Spleen (tissue), 11 donors: ENCODE results near the gene TUBGCP6. TPM values are rescaled to one million over a fixed set of nuclear protein-coding genes. Genes with fewer than 3 reads are reported as not detected.
A peak's percentile ranks its signal among the peaks of the same experiment; 100 is the strongest.

ENCODE experiments used
- DNase-seq: peaks from one replicate; pipeline ENCODE4 v3.0.0-alpha.2; 2020
- H3K27ac ChIP-seq, 8 donors: fragments of 200-600 bp; sonication (generic) in 7 of 8; 1 replicate in 4 of 8; 2 replicates in 4 of 8; pipeline versions ENCODE4 v1.5.0 to v1.8.0; 2016 to 2021; ENCODE audit warnings: inconsistent platforms in 4 of 8, mild to moderate bottlenecking in 4 of 8, moderate library complexity in 1 of 8
- H3K27me3 ChIP-seq, 7 donors: fragments of 200-600 bp; sonication (generic) in 6 of 7; replicated peaks in 1 of 7; 1 replicate in 4 of 7; 2 replicates in 3 of 7; pipeline versions ENCODE4 v1.5.0 to v1.8.0; 2016 to 2021; ENCODE audit warnings: inconsistent platforms in 3 of 7, mild to moderate bottlenecking in 1 of 7
- H3K36me3 ChIP-seq, 6 donors: fragments of 200-600 bp; sonication (generic) in 5 of 6; 1 replicate in 4 of 6; 2 replicates in 2 of 6; pipeline versions ENCODE4 v1.5.0 to v1.8.0; 2016 to 2021; ENCODE audit warnings: inconsistent platforms in 2 of 6
- H3K4me1 ChIP-seq, 6 donors: fragments of 200-600 bp; sonication (generic) in 5 of 6; 1 replicate in 3 of 6; 2 replicates in 3 of 6; pipeline versions ENCODE4 v1.5.0 to v1.8.0; 2016 to 2021; ENCODE audit warnings: inconsistent platforms in 3 of 6
- H3K4me3 ChIP-seq, 8 donors: fragments of 200-600 bp; sonication (generic) in 7 of 8; 1 replicate in 4 of 8; 2 replicates in 4 of 8; pipeline versions ENCODE4 v1.5.0 to v1.8.0; 2016 to 2021; ENCODE audit warnings: inconsistent platforms in 4 of 8, mild to moderate bottlenecking in 4 of 8, moderate library complexity in 2 of 8
- H3K9me3 ChIP-seq, 8 donors: fragments of 200-600 bp; sonication (generic) in 7 of 8; 1 replicate in 4 of 8; 2 replicates in 4 of 8; pipeline versions ENCODE4 v1.5.0 to v1.8.0; 2016 to 2021; ENCODE audit warnings: inconsistent platforms in 4 of 8
- POLR2A ChIP-seq, 3 donors: fragments of 450-650 bp; IDR thresholded peaks; one replicate each; pipeline ENCODE4 v1.5.1; 2017; ENCODE audit warnings: antibody characterized with exemption in 3 of 3, mild to moderate bottlenecking in 1 of 3
- POLR2AphosphoS5 ChIP-seq, 3 donors: sonication (generic); formaldehyde crosslinking; IDR thresholded peaks; one replicate each; pipeline ENCODE4 v1.5.1; 2017; ENCODE audit warnings: antibody characterized with exemption in 3 of 3
- WGBS, 5 donors: extraction: QIAGEN DNeasy Blood & Tissue Kit in 3 of 5; methylation state at CpG; one replicate each; pipeline versions ENCODE4 v1.1.5 to v1.1.7; 2013 to 2018; 5-methylcytosine and 5-hydroxymethylcytosine counted together
- intact Hi-C: fragments of 100-400 bp; cut with DNase I; formaldehyde crosslinking; loops from one replicate; pipeline ENCODE4 v1.15.0; 2023; ENCODE audit warnings: low total_unique reads
- polyA plus RNA-seq, 3 donors: library from polyadenylated mRNA; stranded (reverse); fragments of 200-250 nt; gene quantifications; one replicate each; pipeline ENCODE4 v1.2.1, GENCODE V29; 2013
- total RNA-seq, 7 donors: library from RNA; depleted of rRNA in 3 of 7; stranded (reverse); fragments of >200 nt in 3 of 7; fragmentation: NEBNext Ultra II Directional in 4 of 7; extraction: Animal tissue kit (Norgen Biotek cat#: 25700) in 4 of 7; gene quantifications; one replicate each; pipeline versions ENCODE4 v1.1.0 to v1.2.1, GENCODE V29; 2016 to 2021
- TF ChIP-seq, protein P1 (sequence below), 11 experiments: fragments of 200-600 bp in 7 of 11; fragments of 450-650 bp in 4 of 11; sonication (generic) in 4 of 11; IDR thresholded peaks in 8 of 11; conservative IDR thresholded peaks in 3 of 11; 1 replicate in 7 of 11; 2 replicates in 4 of 11; pipeline versions ENCODE4 v1.4.0 to v1.8.0; 2016 to 2021; ENCODE audit warnings: antibody characterized with exemption in 11 of 11, inconsistent platforms in 4 of 11, mild to moderate bottlenecking in 1 of 11
- donor health status: healthy with polysubstance abuse.
- donor health status: DM: no; HTN: no; CAD: no; lungs with moderate emphysema.
- donor health status: DM: no; HTN: no; CAD: no.
- donor health status: Bipolar disorder and iron deficiency.
- donor health status: healthy.
- donor health status: DM: no; HTN: no; CAD: no.
- donor health status: DM: yes; HTN: yes; CAD: no.

TUBGCP6 gene
- total and polyA plus RNA-seq, 10 donors: 36.0 to 98.0 (median 69.3) TPM

DNA sequence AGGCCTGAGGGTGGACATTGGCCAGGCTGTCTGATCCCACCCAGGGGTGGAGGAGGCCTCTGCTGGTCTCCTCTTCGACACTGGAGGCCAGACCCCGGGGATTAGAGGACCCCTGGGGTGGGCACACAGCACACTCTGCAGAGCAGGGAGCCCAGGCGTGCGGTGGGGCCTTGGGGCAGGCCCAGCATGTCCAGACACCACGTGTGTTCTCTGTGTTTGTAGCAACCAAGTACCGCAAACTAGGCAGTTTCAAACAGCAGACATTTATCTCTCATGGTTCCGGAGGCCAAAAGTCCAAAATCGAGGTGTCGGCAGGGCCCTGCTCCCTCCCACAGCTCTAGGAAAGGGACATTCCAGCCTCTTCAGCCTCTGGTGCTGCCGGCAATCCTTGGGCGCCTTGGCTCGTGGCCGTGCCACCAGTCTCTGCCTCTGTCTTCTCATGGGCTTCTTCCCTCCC, 72.8 kb downstream of the TUBGCP6 start:
- Histone ChIP-seq H3K4me1 (peaks cover 4 to 45% (median 25%) of the 10 kb centered on the region in 6 donors), H3K27ac (no peak overlapping the region), H3K9me3 (no peaks in the 10 kb centered on the region), H3K4me3 (no peak overlapping the region), H3K27me3 (peaks cover 0 to 86% (median 34%) of the 10 kb centered on the region in 7 donors), H3K36me3 (no peaks in the 10 kb centered on the region)
- TF ChIP-seq, protein P1, sequence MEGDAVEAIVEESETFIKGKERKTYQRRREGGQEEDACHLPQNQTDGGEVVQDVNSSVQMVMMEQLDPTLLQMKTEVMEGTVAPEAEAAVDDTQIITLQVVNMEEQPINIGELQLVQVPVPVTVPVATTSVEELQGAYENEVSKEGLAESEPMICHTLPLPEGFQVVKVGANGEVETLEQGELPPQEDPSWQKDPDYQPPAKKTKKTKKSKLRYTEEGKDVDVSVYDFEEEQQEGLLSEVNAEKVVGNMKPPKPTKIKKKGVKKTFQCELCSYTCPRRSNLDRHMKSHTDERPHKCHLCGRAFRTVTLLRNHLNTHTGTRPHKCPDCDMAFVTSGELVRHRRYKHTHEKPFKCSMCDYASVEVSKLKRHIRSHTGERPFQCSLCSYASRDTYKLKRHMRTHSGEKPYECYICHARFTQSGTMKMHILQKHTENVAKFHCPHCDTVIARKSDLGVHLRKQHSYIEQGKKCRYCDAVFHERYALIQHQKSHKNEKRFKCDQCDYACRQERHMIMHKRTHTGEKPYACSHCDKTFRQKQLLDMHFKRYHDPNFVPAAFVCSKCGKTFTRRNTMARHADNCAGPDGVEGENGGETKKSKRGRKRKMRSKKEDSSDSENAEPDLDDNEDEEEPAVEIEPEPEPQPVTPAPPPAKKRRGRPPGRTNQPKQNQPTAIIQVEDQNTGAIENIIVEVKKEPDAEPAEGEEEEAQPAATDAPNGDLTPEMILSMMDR (IDR thresholded peaks at IDR 0.05 in 8 of 11, conservative IDR thresholded peaks at IDR 0.05 in 3 of 11): no peak
- TF ChIP-seq POLR2AphosphoS5 (IDR thresholded peaks at IDR 0.05) (no peak), POLR2A (IDR thresholded peaks at IDR 0.05) (no peak)
- intact Hi-C loops: no loop called here
- no peak for DNase-seq
- 76 to 90% (median 85%) methylated on average over 9 to 13 of the region's 13 CpGs for WGBS, 5 donors

- 79 to 85% (median 84%) methylated on average over 11 to 15 of the region's 15 CpGs for WGBS, 5 donors
- Histone ChIP-seq H3K36me3 (no peaks in the 10 kb centered on the region), H3K27ac (no peak overlapping the region), H3K4me3 (peak overlapping the region in 2 of 8 donors; percentile 28 to 74), H3K9me3 (no peaks in the 10 kb centered on the region), H3K4me1 (peaks cover 4 to 45% (median 25%) of the 10 kb centered on the region in 6 donors), H3K27me3 (peaks cover 0 to 80% (median 33%) of the 10 kb centered on the region in 7 donors)
- peak; percentile 75 for DNase-seq
- TF ChIP-seq POLR2A (IDR thresholded peaks at IDR 0.05): no peak
- no peak for TF ChIP-seq POLR2AphosphoS5 (IDR thresholded peaks at IDR 0.05)
- TF ChIP-seq, protein P1 (IDR thresholded peaks at IDR 0.05 in 8 of 11, conservative IDR thresholded peaks at IDR 0.05 in 3 of 11): no peak
- intact Hi-C loops: no loop called here
Measured at GRCh38 chr22:50171319-50171964, 73.4 kb downstream of the TUBGCP6 start.

- Histone ChIP-seq H3K36me3 (no peaks in the 10 kb centered on the region), H3K4me3 (peak within 1 kb of the TSS in 7 of 8 donors; percentile 15 to 74 (median 45)), H3K27ac (peak within 1 kb of the TSS in 2 of 8 donors; percentile 40 to 50), H3K9me3 (no peaks in the 10 kb centered on the region), H3K4me1 (peaks cover 4 to 45% (median 23%) of the 10 kb centered on the region in 6 donors), H3K27me3 (peaks cover 0 to 79% (median 33%) of the 10 kb centered on the region in 7 donors)
- intact Hi-C loops: no loop called here
- DNase-seq: peak; percentile 84
- WGBS, 5 donors: 16 to 68% (median 31%) methylated on average over 15 to 105 of the region's 105 CpGs
- TF ChIP-seq POLR2A (IDR thresholded peaks at IDR 0.05) (no peak), POLR2AphosphoS5 (IDR thresholded peaks at IDR 0.05) (no peak)
- TF ChIP-seq, protein P1 (IDR thresholded peaks at IDR 0.05 in 8 of 11, conservative IDR thresholded peaks at IDR 0.05 in 3 of 11): no peak
Measured at GRCh38 chr22:50170453-50171318, 74.1 kb downstream of the TUBGCP6 start, which contains the start of gene PANX2. Gene PANX2 (plus strand): TSS chr22:50170731. CDS start chr22:50170731, 0 bp downstream.
